IgD-negative memory B cell (primary cell): Measurements from ENCODE around the gene GNL3. TPM values are rescaled to one million over a fixed set of nuclear protein-coding genes. Genes with fewer than 3 reads are reported as not detected.
"Not testable (repeated sequence)": the region's sequence is repeated elsewhere in the genome, so short reads cannot be mapped to it uniquely, and the experiment has no call there.

ENCODE experiments used
- H3K27ac Mint-ChIP-seq, 3 donors: one replicate each; pipeline ENCODE4 v1.8.0; 2020 to 2022; ENCODE audit warnings: mild to moderate bottlenecking in 3 of 3, mixed read lengths in 3 of 3, moderate library complexity in 1 of 3
- H3K27me3 Mint-ChIP-seq: one replicate; pipeline ENCODE4 v1.8.0; 2021; ENCODE audit warnings: mixed read lengths
- H3K36me3 Mint-ChIP-seq: one replicate; pipeline ENCODE4 v1.8.0; 2020; ENCODE audit warnings: mild to moderate bottlenecking, mixed read lengths
- H3K4me1 Mint-ChIP-seq, 3 donors: one replicate each; pipeline ENCODE4 v1.8.0; 2020 to 2022; ENCODE audit warnings: mixed read lengths in 3 of 3, mild to moderate bottlenecking in 1 of 3
- H3K4me3 Mint-ChIP-seq, 4 donors: one replicate each; pipeline ENCODE4 v1.8.0; 2020 to 2022; ENCODE audit warnings: mild to moderate bottlenecking in 4 of 4, mixed read lengths in 4 of 4, moderate library complexity in 3 of 4
- H3K9me3 Mint-ChIP-seq, 3 donors: one replicate each; pipeline ENCODE4 v1.8.0; 2020 to 2021; ENCODE audit warnings: mixed read lengths in 3 of 3, mild to moderate bottlenecking in 1 of 3
- polyA plus RNA-seq: library from polyadenylated mRNA; unstranded; fragments of 300-500 nt; fragmentation: Illumina TruSeq; gene quantifications from one replicate; pipeline ENCODE4 v1.2.3, GENCODE V29; 2021

GNL3 gene, protein sequence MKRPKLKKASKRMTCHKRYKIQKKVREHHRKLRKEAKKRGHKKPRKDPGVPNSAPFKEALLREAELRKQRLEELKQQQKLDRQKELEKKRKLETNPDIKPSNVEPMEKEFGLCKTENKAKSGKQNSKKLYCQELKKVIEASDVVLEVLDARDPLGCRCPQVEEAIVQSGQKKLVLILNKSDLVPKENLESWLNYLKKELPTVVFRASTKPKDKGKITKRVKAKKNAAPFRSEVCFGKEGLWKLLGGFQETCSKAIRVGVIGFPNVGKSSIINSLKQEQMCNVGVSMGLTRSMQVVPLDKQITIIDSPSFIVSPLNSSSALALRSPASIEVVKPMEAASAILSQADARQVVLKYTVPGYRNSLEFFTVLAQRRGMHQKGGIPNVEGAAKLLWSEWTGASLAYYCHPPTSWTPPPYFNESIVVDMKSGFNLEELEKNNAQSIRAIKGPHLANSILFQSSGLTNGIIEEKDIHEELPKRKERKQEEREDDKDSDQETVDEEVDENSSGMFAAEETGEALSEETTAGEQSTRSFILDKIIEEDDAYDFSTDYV
- 64.0 TPM for polyA plus RNA-seq

DNA sequence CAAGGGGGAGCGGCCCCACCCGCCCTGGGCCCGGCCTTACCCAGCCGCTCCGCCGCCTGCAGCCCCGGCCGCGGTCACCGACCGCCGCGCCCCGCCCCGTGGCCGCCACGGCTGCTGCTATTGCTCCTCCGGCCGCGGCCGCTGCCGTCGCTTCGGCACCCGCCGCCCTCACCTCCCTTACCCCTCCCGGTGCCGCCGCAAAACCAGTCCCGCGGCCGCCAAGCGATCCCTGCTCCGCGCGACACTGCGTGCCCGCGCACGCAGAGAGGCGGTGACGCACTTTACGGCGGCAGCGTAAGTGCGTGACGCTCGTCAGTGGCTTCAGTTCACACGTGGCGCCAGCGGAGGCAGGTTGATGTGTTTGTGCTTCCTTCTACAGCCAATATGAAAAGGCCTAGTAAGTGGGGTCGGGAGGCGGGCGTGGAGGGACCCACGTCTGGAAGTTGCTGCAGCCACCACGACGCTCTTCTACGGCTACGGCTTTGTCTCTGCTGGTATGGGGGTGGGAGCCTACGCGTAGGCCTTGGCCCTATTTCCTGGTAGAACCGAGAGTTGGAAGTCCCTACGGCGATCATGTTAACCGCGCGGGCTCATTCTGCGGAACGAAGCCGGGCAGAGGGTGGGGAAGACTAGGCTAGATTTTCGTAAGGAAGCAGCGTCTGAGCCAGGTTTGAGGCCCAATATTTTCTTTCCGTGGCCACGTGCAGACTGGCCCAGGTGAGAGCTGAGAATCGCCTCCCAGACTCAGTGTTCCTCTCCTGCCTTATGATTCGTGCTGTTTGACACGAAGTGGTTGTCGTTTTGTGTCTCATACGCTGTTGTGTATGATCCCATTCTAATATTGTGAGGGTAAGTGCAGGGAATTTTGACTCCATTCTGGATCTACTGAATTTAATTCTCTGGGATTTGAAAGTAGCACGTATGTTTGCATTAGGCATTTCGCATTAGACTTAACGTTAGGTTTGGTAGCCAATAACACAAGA lies at the start of gene GNL3, which contains the start of gene PBRM1:
Gene GNL3 (plus strand): TSS at position 324 of the 983 bp plus-strand sequence. CDS start 61 bp downstream, at position 385.
Gene PBRM1 (minus strand): TSS at position 205 of the 983 bp plus-strand sequence.
- Mint-ChIP-seq H3K36me3 (peaks cover 2% of the 10 kb centered on the region), H3K4me1 (peaks cover 14 to 34% (median 31%) of the 10 kb centered on the region in 3 donors), H3K9me3 (no peaks in the 10 kb centered on the region), H3K4me3 (peak within 1 kb of the TSS; percentile 94 to 98 (median 97)), H3K27ac (peak within 1 kb of the TSS; percentile 85 to 98 (median 97)), H3K27me3 (no peaks in the 10 kb centered on the region)

DNA sequence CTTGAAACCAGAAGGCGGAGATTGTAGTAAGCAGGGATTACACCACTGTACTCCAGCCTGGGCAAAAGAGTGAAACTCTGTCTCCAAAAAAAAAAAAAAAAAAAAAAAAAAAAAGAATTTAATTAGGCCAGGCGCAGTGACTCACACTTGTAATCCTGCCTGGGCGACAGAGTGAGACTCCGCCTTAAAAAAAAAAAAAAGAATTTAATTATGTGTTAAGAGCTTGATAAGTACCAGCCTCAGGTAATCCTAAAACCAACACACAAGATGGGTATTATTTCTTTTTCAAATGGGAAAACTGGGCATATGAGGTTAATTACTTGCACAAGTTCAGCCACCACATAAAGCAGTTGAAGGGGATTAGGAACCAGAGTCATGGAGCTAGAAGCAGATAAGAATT lies 49.2 kb upstream of the GNL3 start:
- peaks cover 4% of the 10 kb centered on the region for H3K36me3 Mint-ChIP-seq
- H3K4me1 Mint-ChIP-seq = no peaks in the 10 kb centered on the region
- no peaks in the 10 kb centered on the region for H3K9me3 Mint-ChIP-seq
- H3K4me3 Mint-ChIP-seq = no peak overlapping the region
- no peaks in the 10 kb centered on the region for H3K27me3 Mint-ChIP-seq
- H3K27ac Mint-ChIP-seq = no peak overlapping the region

DNA sequence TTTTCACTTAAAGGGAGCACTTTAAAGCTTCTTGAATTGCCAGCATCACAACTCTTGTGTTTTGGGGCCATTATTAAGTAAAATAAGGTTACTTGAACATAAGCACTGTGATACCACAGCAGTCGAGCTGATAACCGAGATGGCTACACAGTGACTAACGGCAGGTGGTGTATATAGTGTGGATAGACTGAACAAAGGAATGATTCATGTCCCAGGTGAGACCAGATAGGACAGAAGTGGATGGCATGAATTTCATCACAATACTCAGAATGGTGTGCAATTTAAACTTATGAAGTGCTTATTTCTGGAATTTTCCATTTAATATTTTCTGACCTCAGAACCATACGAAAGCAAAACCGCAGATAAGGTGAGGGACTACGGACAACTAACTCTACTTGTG lies 40.3 kb upstream of the GNL3 start:
- Mint-ChIP-seq H3K4me1 (peaks cover 0 to 3% (median 0%) of the 10 kb centered on the region in 3 donors), H3K9me3 (no peaks in the 10 kb centered on the region), H3K27ac (no peak overlapping the region), H3K27me3 (no peaks in the 10 kb centered on the region), H3K36me3 (peaks cover 9% of the 10 kb centered on the region), H3K4me3 (no peak overlapping the region)

DNA sequence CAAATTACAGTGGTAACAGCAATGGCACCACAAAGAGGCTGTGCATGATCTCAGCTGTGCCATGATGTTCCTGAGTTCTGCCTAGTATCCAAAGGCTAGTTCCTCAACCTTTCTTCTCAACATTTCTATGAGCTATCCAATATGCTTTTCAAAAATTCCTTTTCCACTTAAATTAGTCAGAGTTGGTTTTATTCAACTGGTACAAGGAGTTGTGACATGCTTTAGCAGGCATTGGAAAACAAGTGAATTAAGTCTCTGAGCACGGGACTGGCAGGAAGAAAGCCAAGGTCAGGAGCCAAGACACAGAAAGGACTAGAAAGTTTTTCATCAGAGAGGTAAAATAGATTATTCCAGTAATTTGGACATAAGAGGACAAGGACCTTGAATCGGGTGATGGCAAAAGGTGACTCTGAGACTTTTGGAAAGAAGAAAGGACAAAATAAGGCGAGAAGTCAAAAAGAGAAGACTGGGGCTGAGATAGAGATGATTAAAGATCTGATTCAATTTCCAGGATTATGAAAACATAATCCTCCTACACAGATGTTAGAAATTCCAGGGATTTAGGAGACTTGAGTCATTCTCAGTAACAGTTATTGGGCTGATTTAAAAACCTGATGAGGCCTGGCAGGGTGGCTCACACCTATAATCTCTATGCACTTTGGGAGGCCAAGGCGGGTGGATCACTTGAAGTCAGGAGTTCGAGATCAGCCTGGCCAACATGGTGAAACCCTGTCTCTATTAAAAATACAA lies 36.2 kb upstream of the GNL3 start:
- no peaks in the 10 kb centered on the region for H3K27me3 Mint-ChIP-seq
- H3K4me1 Mint-ChIP-seq = peaks cover 0 to 3% (median 0%) of the 10 kb centered on the region in 3 donors
- H3K36me3 Mint-ChIP-seq = peaks cover 13% of the 10 kb centered on the region
- no peak overlapping the region for H3K27ac Mint-ChIP-seq
- H3K4me3 Mint-ChIP-seq = no peak overlapping the region
- no peaks in the 10 kb centered on the region for H3K9me3 Mint-ChIP-seq

DNA sequence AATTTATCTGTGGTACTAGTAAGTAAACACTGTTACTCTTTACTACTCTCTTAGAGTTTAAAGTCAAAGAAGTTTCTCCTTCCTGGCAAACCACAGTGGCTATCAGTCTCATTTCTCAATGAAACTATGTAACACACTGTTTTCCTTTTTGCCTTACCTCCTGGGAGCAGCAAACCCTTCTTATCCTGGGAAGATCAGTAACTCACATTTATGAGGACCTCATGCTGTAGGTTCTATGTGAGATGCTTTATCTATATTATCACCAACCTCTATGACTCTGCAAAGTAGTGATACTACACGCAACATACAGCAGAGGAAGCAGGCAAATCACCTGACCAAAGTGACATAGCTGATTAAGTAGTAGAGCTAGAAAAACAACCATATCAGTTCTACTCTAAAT lies 35.4 kb upstream of the GNL3 start:
- Mint-ChIP-seq H3K9me3 (no peaks in the 10 kb centered on the region), H3K27ac (peak overlapping the region in 1 of 3 donors; percentile 21), H3K36me3 (peaks cover 13% of the 10 kb centered on the region), H3K27me3 (no peaks in the 10 kb centered on the region), H3K4me3 (no peak overlapping the region), H3K4me1 (peaks cover 0 to 3% (median 0%) of the 10 kb centered on the region in 3 donors)

DNA sequence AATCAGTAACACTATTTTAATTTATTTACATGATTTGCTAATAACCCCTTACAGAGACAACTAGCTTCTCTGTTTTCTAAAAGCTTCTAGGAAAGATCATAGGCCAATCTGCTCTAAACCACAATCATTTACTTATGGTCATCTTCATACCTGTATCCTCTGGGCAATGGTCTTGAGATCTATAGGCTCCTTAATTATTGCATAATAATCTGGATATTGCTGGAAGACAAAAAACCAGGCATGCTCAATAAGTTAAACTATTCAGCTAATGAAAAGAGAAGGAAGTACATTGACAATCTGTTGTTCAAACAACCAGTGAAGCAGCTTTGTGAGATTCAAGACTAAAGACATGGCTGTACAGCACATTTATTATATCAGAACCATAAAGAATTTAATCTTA lies 34.2 kb upstream of the GNL3 start:
- Mint-ChIP-seq H3K9me3 (no peaks in the 10 kb centered on the region), H3K27me3 (no peaks in the 10 kb centered on the region), H3K4me3 (no peak overlapping the region), H3K36me3 (peaks cover 12% of the 10 kb centered on the region), H3K27ac (no peak overlapping the region), H3K4me1 (peaks cover 0 to 3% (median 0%) of the 10 kb centered on the region in 3 donors)

DNA sequence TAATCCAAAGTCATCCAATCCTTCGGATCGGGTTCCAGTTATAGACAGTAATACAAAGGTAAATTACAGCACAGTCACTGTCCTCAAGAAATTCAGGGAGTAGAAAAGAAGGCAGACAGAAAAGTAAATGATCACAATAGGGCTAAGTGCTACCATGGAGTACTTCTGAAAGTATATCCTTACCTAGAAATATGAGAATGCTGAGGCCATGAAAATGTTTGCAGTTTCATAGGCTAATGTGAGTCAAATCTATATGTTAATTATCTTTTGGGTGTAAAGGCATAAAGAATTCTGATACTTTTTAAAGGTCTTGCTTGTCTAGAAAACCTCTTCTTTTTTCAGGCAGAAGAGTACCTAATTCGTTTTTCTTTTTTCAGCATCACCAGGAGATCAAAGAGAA lies 29.9 kb upstream of the GNL3 start:
- no peaks in the 10 kb centered on the region for H3K27me3 Mint-ChIP-seq
- H3K27ac Mint-ChIP-seq = no peak overlapping the region
- no peaks in the 10 kb centered on the region for H3K9me3 Mint-ChIP-seq
- H3K4me3 Mint-ChIP-seq = no peak overlapping the region
- no peaks in the 10 kb centered on the region for H3K4me1 Mint-ChIP-seq
- peaks cover 6% of the 10 kb centered on the region for H3K36me3 Mint-ChIP-seq

DNA sequence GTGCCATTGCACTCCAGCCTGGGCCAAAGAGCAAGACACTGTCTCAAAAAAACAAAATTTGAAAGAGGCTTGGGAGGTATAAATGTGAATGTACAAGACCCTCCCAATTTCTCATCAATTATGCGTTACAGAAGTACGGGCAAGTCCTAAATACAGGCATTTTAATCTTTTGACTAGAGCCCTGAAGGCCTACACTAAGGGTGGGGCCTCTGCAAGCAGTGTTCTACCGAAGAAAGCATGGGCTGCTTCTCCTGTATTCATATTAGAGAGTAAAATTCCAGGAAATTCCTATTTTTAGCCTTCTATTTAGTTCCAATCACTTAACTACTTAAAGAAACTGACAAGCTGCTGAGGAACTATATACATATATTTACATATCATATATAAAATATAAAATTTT lies 25.8 kb upstream of the GNL3 start:
- peaks cover 5% of the 10 kb centered on the region for H3K36me3 Mint-ChIP-seq
- no peak overlapping the region for H3K4me3 Mint-ChIP-seq
- no peaks in the 10 kb centered on the region for H3K27me3 Mint-ChIP-seq
- H3K9me3 Mint-ChIP-seq = no peaks in the 10 kb centered on the region
- H3K4me1 Mint-ChIP-seq = peaks cover 0 to 3% (median 3%) of the 10 kb centered on the region in 3 donors
- H3K27ac Mint-ChIP-seq = no peak overlapping the region

DNA sequence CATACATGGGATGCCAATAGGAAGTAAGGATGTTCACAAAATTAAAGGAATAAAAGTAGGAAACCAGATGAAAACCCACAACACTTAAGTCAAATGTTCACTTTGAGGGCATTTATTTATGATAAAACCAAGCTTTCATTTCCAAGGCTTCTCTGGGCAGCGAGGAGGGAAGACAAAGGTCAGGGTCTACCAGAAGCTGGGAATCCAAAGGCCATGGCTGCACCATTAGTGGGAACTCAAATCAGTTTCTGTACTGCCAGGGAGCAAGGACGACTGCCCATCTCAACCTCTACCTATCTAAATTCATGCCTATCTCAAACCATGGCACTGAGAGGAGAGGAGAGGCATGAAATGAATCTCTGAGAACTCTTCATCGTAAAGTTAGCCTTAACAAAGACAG lies 22.7 kb upstream of the GNL3 start:
- Mint-ChIP-seq H3K27ac (no peak overlapping the region), H3K4me1 (peaks cover 0 to 3% (median 3%) of the 10 kb centered on the region in 3 donors), H3K9me3 (no peaks in the 10 kb centered on the region), H3K36me3 (peaks cover 4% of the 10 kb centered on the region), H3K27me3 (no peaks in the 10 kb centered on the region), H3K4me3 (no peak overlapping the region)

DNA sequence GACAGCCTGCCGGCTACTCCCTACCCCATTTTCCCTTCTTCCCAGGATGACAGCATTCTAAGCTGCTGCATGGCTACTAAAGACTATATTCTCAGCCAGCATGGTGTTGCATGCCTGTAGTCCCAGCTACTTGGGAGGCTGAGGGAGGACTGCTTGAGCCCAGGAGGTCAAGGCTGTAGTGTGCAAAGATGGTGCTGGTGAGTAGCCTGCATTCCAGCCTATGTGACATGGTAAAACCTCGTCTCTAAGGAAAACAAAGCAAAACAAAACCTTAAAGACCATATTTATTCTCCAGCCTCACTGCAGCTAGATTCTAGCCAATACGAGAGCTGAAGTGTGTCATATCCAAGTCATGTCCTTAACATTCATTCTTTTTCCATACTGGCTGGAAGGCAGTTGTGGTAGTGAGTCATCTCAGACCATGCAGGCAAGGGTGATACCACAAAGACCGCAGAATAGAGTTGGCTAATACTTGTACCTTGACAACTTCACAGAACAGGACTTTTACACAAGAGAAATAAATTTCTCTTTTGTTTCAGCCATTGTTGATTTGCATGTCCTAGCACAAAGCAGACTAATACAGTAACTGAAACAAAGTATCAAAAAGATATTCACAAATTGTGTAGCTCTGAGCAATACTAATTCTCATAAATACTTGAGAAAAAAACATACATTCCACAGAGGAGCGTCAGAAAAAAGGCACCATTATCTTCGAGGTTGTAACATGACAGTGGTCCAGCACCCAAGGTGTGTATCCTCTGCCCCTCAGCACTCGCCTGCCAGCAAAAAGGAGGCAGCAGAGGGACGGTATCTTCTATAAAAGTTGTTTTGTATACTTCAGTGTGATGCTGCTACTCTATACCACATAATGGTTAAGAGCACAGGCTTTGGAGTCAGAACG lies 15.0 kb upstream of the GNL3 start:
- Mint-ChIP-seq H3K36me3 (peaks cover 3% of the 10 kb centered on the region), H3K27me3 (no peaks in the 10 kb centered on the region), H3K27ac (peak overlapping the region in 1 of 3 donors; percentile 44), H3K9me3 (no peaks in the 10 kb centered on the region), H3K4me1 (peaks cover 14 to 21% (median 14%) of the 10 kb centered on the region in 3 donors), H3K4me3 (peak overlapping the region in 1 of 4 donors; percentile 10)

DNA sequence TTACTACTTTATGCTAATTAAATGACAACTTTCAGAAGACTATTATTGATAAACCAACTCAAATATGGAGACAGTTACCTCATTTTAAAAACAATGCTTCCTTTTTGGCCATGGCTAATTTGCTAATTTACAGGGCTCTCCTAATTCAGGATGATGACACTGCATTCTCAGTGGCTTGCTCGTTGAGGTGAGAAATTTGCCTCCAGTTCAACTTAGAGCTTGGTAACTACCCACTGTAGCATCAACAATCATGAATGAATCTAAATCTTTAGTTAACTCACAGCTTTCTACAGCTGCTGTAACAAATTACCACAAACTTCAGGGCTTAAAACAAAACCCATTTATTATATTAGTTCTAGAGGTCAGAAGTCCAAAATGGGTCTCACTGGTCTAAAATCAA lies 14.2 kb upstream of the GNL3 start:
- peaks cover 5% of the 10 kb centered on the region for H3K36me3 Mint-ChIP-seq

DNA sequence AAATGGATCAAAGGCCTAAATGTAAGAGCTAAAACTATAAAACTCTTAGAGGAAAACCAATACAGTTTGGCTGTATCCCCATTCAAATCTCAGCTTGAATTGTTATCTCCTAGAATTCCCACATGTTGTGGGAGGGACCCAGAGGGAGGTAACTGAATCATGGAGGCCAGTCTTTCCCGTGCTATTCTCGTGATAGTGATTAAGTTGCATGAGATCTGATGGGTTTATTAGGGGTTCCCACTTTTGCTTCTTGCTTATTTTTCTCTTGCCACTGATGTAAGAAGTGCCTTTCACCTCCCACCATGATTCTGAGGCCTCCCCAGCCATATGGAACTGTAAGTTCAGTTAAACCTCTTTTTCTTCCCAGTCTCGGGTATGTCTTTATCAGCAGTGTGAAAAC lies 9.6 kb upstream of the GNL3 start:
- H3K4me3 Mint-ChIP-seq, H3K36me3 Mint-ChIP-seq, H3K27me3 Mint-ChIP-seq, H3K27ac Mint-ChIP-seq, H3K9me3 Mint-ChIP-seq: not testable (repeated sequence)
- H3K4me1 Mint-ChIP-seq = peaks cover 12 to 14% (median 12%) of the 10 kb centered on the region in 3 donors

More for the DNA sequence above, 14.2 kb upstream of the GNL3 start:
- Mint-ChIP-seq H3K4me1 (peaks cover 14 to 21% (median 14%) of the 10 kb centered on the region in 3 donors), H3K27me3 (no peaks in the 10 kb centered on the region), H3K9me3 (no peaks in the 10 kb centered on the region), H3K4me3 (no peak overlapping the region), H3K27ac (no peak overlapping the region)
